ENCODE data around the gene WDR35.

Gene WDR35

GRCh38 chr2:19973466-19973865 lies 16.4 kb downstream of the WDR35 start:
- TF ChIP-seq ZNF565 (CRISPR knock-in tag; conservative IDR thresholded peaks at IDR 0.05; ENCODE audit: low read depth) (no peak), PATZ1 (CRISPR knock-in tag; IDR thresholded peaks at IDR 0.05; ENCODE audit: borderline replicate concordance) (no peak), ISL1 (CRISPR knock-in tag; IDR thresholded peaks at IDR 0.05) (no peak), SNAI2 (CRISPR knock-in tag; IDR thresholded peaks at IDR 0.05) (no peak), ESRRG (CRISPR knock-in tag; IDR thresholded peaks at IDR 0.05) (no peak), ZFP3 (CRISPR knock-in tag; IDR thresholded peaks at IDR 0.05) (no peak), GLIS3 (CRISPR knock-in tag; IDR thresholded peaks at IDR 0.05) (no peak), CSDC2 (CRISPR knock-in tag; IDR thresholded peaks at IDR 0.05) (no peak), ARNTL (CRISPR knock-in tag; IDR thresholded peaks at IDR 0.05; ENCODE audit: borderline replicate concordance, low read depth) (no peak), ZNF8 (CRISPR knock-in tag; IDR thresholded peaks at IDR 0.05) (no peak), PPARA (CRISPR knock-in tag; IDR thresholded peaks at IDR 0.05; ENCODE audit: borderline replicate concordance) (no peak), ZFP30 (CRISPR knock-in tag; IDR thresholded peaks at IDR 0.05) (no peak), OSR1 (CRISPR knock-in tag; IDR thresholded peaks at IDR 0.05) (no peak), TCF4 (CRISPR knock-in tag; IDR thresholded peaks at IDR 0.05; ENCODE audit: borderline replicate concordance) (no peak), ZNF70 (CRISPR knock-in tag; IDR thresholded peaks at IDR 0.05) (no peak)
- TF ChIP-seq, protein P1, sequence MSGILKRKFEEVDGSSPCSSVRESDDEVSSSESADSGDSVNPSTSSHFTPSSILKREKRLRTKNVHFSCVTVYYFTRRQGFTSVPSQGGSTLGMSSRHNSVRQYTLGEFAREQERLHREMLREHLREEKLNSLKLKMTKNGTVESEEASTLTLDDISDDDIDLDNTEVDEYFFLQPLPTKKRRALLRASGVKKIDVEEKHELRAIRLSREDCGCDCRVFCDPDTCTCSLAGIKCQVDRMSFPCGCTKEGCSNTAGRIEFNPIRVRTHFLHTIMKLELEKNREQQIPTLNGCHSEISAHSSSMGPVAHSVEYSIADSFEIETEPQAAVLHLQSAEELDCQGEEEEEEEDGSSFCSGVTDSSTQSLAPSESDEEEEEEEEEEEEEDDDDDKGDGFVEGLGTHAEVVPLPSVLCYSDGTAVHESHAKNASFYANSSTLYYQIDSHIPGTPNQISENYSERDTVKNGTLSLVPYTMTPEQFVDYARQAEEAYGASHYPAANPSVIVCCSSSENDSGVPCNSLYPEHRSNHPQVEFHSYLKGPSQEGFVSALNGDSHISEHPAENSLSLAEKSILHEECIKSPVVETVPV (CRISPR knock-in tag; IDR thresholded peaks at IDR 0.05), result no peak
- TF ChIP-seq, protein P2, sequence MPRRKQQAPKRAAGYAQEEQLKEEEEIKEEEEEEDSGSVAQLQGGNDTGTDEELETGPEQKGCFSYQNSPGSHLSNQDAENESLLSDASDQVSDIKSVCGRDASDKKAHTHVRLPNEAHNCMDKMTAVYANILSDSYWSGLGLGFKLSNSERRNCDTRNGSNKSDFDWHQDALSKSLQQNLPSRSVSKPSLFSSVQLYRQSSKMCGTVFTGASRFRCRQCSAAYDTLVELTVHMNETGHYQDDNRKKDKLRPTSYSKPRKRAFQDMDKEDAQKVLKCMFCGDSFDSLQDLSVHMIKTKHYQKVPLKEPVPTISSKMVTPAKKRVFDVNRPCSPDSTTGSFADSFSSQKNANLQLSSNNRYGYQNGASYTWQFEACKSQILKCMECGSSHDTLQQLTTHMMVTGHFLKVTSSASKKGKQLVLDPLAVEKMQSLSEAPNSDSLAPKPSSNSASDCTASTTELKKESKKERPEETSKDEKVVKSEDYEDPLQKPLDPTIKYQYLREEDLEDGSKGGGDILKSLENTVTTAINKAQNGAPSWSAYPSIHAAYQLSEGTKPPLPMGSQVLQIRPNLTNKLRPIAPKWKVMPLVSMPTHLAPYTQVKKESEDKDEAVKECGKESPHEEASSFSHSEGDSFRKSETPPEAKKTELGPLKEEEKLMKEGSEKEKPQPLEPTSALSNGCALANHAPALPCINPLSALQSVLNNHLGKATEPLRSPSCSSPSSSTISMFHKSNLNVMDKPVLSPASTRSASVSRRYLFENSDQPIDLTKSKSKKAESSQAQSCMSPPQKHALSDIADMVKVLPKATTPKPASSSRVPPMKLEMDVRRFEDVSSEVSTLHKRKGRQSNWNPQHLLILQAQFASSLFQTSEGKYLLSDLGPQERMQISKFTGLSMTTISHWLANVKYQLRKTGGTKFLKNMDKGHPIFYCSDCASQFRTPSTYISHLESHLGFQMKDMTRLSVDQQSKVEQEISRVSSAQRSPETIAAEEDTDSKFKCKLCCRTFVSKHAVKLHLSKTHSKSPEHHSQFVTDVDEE (CRISPR knock-in tag; IDR thresholded peaks at IDR 0.05), result no peak
- ATAC-seq, result no peak

DNA sequence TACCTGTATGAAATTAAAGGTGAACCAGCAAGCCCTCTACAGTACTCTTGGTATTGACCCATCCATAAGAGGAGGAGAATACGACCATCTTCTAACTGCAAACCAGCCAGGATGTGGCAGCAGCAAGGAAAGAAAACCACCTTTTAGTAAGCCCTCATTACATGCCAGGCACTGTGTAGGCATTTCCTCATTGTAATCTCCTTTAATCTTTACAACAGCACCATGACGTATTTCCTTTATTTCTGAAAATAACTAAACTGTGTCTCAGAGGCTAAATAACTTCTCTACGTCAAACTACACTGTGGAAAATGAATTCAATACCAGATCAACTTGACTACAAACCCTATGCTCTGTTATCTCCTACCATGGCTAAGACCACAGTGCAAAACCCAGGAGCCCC lies 18.2 kb downstream of the WDR35 start:
- no peak for ATAC-seq
- TF ChIP-seq ESRRG (CRISPR knock-in tag; IDR thresholded peaks at IDR 0.05) (no peak), TCF4 (CRISPR knock-in tag; IDR thresholded peaks at IDR 0.05; ENCODE audit: borderline replicate concordance) (no peak), PPARA (CRISPR knock-in tag; IDR thresholded peaks at IDR 0.05; ENCODE audit: borderline replicate concordance) (no peak), CREB5 (CRISPR knock-in tag; IDR thresholded peaks at IDR 0.05; ENCODE audit: low read depth) (no peak), ARNTL (CRISPR knock-in tag; IDR thresholded peaks at IDR 0.05; ENCODE audit: borderline replicate concordance, low read depth) (no peak), PATZ1 (CRISPR knock-in tag; IDR thresholded peaks at IDR 0.05; ENCODE audit: borderline replicate concordance) (no peak), ZNF8 (CRISPR knock-in tag; IDR thresholded peaks at IDR 0.05) (no peak), ZFP30 (CRISPR knock-in tag; IDR thresholded peaks at IDR 0.05) (no peak), ZNF70 (CRISPR knock-in tag; IDR thresholded peaks at IDR 0.05) (no peak), ZNF565 (CRISPR knock-in tag; conservative IDR thresholded peaks at IDR 0.05; ENCODE audit: low read depth) (no peak), CSDC2 (CRISPR knock-in tag; IDR thresholded peaks at IDR 0.05) (no peak), RARB (CRISPR knock-in tag; IDR thresholded peaks at IDR 0.05) (no peak), SNAI2 (CRISPR knock-in tag; IDR thresholded peaks at IDR 0.05) (no peak), TOX (CRISPR knock-in tag; IDR thresholded peaks at IDR 0.05; ENCODE audit: borderline replicate concordance) (no peak), ISL1 (CRISPR knock-in tag; IDR thresholded peaks at IDR 0.05) (no peak), OSR1 (CRISPR knock-in tag; IDR thresholded peaks at IDR 0.05) (no peak)

DNA sequence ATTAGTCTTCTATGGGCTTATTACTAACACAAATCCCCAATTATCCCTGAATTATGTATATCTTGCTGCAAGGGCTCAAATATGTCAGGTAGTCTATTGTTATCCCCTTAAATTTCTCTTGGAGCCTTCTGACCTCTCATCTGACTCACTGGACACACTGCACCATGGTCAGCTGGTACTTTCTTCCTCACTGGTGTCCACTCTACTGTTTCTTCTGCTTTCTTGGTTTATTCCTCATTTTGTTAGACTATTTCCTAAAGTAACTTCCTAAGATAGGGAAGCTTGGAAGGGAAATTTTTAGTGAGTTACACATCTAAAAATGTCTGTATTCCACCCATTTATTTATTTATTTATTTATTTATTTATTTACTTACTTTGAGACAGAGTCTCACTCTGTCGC lies 26.5 kb downstream of the WDR35 start:
- no peak for ATAC-seq
- TF ChIP-seq PPARA (CRISPR knock-in tag; IDR thresholded peaks at IDR 0.05; ENCODE audit: borderline replicate concordance) (no peak), CSDC2 (CRISPR knock-in tag; IDR thresholded peaks at IDR 0.05) (no peak), TCF4 (CRISPR knock-in tag; IDR thresholded peaks at IDR 0.05; ENCODE audit: borderline replicate concordance) (no peak), TOX (CRISPR knock-in tag; IDR thresholded peaks at IDR 0.05; ENCODE audit: borderline replicate concordance) (no peak), ZNF8 (CRISPR knock-in tag; IDR thresholded peaks at IDR 0.05) (no peak), ESRRG (CRISPR knock-in tag; IDR thresholded peaks at IDR 0.05) (no peak), OSR1 (CRISPR knock-in tag; IDR thresholded peaks at IDR 0.05) (no peak), ARNTL (CRISPR knock-in tag; IDR thresholded peaks at IDR 0.05; ENCODE audit: borderline replicate concordance, low read depth) (no peak), ZC3H10 (CRISPR knock-in tag; IDR thresholded peaks at IDR 0.05) (no peak), ZNF70 (CRISPR knock-in tag; IDR thresholded peaks at IDR 0.05) (no peak), SNAI2 (CRISPR knock-in tag; IDR thresholded peaks at IDR 0.05) (no peak), ZFP30 (CRISPR knock-in tag; IDR thresholded peaks at IDR 0.05) (no peak)
- TF ChIP-seq, protein P2 (CRISPR knock-in tag; IDR thresholded peaks at IDR 0.05), result no peak
